Keratinocyte (primary cell): ENCODE data around the gene B3GALT6.

ENCODE experiments used
- CTCF ChIP-seq, 3 experiments: IDR thresholded peaks in 1 of 3; conservative IDR thresholded peaks in 1 of 3; optimal IDR thresholded peaks in 1 of 3; 2 replicates in 2 of 3; 3 replicates in 1 of 3; pipeline versions ENCODE3 to v1.5.1; 2011; ENCODE audit warnings: low read length in 3 of 3, mild to moderate bottlenecking in 3 of 3, moderate library complexity in 2 of 3, control low read depth in 1 of 3, inconsistent platforms in 1 of 3; ENCODE audit not compliant: insufficient read depth in 2 of 3; ENCODE audit errors: extremely low read depth in 1 of 3
- EZH2 ChIP-seq: IDR thresholded peaks from one replicate; pipeline ENCODE4 v1.6.1; 2012; ENCODE audit warnings: inconsistent platforms, mild to moderate bottlenecking, low read length, moderate library complexity

DNA sequence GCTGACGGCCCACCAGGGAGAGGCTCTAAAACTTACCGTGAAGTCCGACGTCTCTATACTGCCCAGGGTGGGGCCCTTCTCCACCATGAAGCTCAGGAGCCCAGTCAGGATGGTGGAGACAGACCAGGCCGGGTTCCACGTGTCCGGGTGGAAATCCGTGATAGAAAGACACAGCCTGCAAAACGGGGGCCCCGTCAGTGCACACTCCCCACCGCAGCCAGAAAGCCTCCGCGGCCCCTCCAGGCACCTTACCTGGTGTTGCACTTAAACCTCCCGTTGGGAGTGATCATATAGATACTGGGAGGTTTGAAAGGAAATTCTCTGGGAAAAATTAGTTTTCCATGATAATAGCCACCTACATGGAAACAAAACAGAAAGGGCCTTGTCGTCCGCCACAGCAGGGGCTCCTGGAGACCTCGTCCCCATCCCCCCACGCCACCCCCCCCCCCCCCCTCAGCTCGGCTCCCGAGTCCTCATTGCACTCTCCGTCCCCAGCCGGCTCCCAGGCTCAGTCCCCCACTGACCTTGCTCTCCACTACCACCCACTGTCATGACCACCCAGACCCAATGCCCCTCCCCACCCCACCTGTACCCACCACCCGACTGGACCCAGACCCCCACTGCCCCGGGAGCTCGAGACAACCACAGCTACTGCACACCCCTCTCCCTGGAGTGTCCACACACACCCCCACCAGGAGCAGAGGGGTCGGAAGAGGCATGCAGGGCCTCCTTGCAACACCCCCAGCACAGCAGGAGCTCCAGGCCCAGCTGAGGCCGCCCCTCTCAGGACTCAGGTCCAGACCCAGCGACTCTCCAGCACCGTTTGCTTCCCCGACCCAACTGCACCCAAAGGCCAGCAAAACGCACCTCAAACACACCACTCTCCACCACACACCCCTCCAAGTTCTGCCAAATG lies 25.2 kb downstream of the B3GALT6 start:
- no peak for TF ChIP-seq CTCF (optimal IDR thresholded peaks at IDR 0.05 in 1 of 3, IDR thresholded peaks at IDR 0.05 in 1 of 3, conservative IDR thresholded peaks at IDR 0.05 in 1 of 3; ENCODE audit: extremely low read depth in 1 of 3, insufficient read depth in 2 of 3, low read length in 3 of 3)
- no peak for TF ChIP-seq EZH2
